Right lobe of liver (tissue), 4 donors: Measurements from ENCODE around the gene TBC1D12.
"Not testable (repeated sequence)": the region's sequence is repeated elsewhere in the genome, so short reads cannot be mapped to it uniquely, and the experiment has no call there.

Experiments used
- POLR2A ChIP-seq: fragments of 450-650 bp; IDR thresholded peaks from one replicate; pipeline ENCODE4 v1.6.1; 2017; ENCODE audit warnings: antibody characterized with exemption, mild to moderate bottlenecking
- TF ChIP-seq, protein P1 (sequence below), 4 donors: fragments of 200-600 bp in 3 of 4; fragments of 450-650 bp in 1 of 4; IDR thresholded peaks; one replicate each; pipeline versions ENCODE4 v1.5.1 to v1.8.0; 2016 to 2022; ENCODE audit warnings: antibody characterized with exemption in 4 of 4, mild to moderate bottlenecking in 2 of 4
- donor health status: DM: no; HTN: no; CAD: no.
- donor health status: DM: no; HTN: no; CAD: no.
- donor health status: DM: no; HTN: yes; CAD: no.

GRCh38 chr10:94392117-94392516, 10.2 kb upstream of the TBC1D12 start:
- TF ChIP-seq, protein P1, sequence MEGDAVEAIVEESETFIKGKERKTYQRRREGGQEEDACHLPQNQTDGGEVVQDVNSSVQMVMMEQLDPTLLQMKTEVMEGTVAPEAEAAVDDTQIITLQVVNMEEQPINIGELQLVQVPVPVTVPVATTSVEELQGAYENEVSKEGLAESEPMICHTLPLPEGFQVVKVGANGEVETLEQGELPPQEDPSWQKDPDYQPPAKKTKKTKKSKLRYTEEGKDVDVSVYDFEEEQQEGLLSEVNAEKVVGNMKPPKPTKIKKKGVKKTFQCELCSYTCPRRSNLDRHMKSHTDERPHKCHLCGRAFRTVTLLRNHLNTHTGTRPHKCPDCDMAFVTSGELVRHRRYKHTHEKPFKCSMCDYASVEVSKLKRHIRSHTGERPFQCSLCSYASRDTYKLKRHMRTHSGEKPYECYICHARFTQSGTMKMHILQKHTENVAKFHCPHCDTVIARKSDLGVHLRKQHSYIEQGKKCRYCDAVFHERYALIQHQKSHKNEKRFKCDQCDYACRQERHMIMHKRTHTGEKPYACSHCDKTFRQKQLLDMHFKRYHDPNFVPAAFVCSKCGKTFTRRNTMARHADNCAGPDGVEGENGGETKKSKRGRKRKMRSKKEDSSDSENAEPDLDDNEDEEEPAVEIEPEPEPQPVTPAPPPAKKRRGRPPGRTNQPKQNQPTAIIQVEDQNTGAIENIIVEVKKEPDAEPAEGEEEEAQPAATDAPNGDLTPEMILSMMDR (IDR thresholded peaks at IDR 0.05): not testable (repeated sequence)
- not testable (repeated sequence) for TF ChIP-seq POLR2A
